Common myeloid progenitor, CD34-positive (primary cell): ENCODE measurements around the gene EGLN3.
"Not testable (repeated sequence)": the region's sequence is repeated elsewhere in the genome, so short reads cannot be mapped to it uniquely, and the experiment has no call there.

Source experiments
- CTCF ChIA-PET: fragments of 350-600 bp; sonication (Branson Sonifier 250); formaldehyde crosslinking; loops from one replicate; lab custom pipeline; 2021; ENCODE audit warnings: antibody characterized with exemption; lab: Charles Lee
- POLR2A ChIA-PET: fragments of 350-600 bp; sonication (Branson Sonifier 250); formaldehyde crosslinking; loops from one replicate; lab custom pipeline; 2021; ENCODE audit warnings: antibody characterized with exemption; lab: Charles Lee
- DNase-seq, 3 donors: peaks; one replicate each; pipeline versions ENCODE4 v3.0.0 to v3.0.0-alpha.2; 2013
- H3K27ac ChIP-seq, 2 experiments: 1 replicate in 1 of 2; 2 replicates in 1 of 2; pipeline ENCODE4 v1.7.0; 2013; ENCODE audit warnings: inconsistent platforms in 2 of 2, low read length in 2 of 2, mild to moderate bottlenecking in 2 of 2, low read depth in 1 of 2, moderate library complexity in 1 of 2; ENCODE audit not compliant: severe bottlenecking in 2 of 2, insufficient read depth in 1 of 2, poor library complexity in 1 of 2
- H3K27me3 ChIP-seq, 5 experiments: replicated peaks in 2 of 5; 1 replicate in 3 of 5; 2 replicates in 2 of 5; pipeline versions ENCODE4 v1.6.1 to v1.7.0; 2013; ENCODE audit warnings: low read length in 4 of 5, mild to moderate bottlenecking in 2 of 5, moderate library complexity in 2 of 5, inconsistent platforms in 1 of 5; ENCODE audit not compliant: insufficient read depth in 5 of 5, control insufficient read depth in 4 of 5
- H3K36me3 ChIP-seq, 4 experiments: 1 replicate in 2 of 4; 2 replicates in 2 of 4; pipeline versions ENCODE4 v1.6.1 to v1.7.0; 2013; ENCODE audit warnings: low read length in 3 of 4, control low read depth in 1 of 4, mild to moderate bottlenecking in 1 of 4; ENCODE audit not compliant: control insufficient read depth in 4 of 4, insufficient read depth in 4 of 4
- H3K4me1 ChIP-seq, 4 experiments: 1 replicate in 3 of 4; 2 replicates in 1 of 4; pipeline versions ENCODE4 v1.6.1 to v1.7.1; 2013; ENCODE audit warnings: low read length in 3 of 4, mild to moderate bottlenecking in 3 of 4, control low read depth in 1 of 4, inconsistent platforms in 1 of 4, moderate library complexity in 1 of 4; ENCODE audit not compliant: control insufficient read depth in 4 of 4, insufficient read depth in 4 of 4; ENCODE audit errors: control extremely low read depth in 1 of 4
- H3K4me3 ChIP-seq, 7 experiments: 1 replicate in 4 of 7; 2 replicates in 3 of 7; pipeline versions ENCODE4 v1.5.1 to v1.7.0; 2013; ENCODE audit warnings: mild to moderate bottlenecking in 7 of 7, low read length in 6 of 7, moderate library complexity in 6 of 7, inconsistent platforms in 2 of 7, low read depth in 2 of 7, control low read depth in 1 of 7; ENCODE audit not compliant: insufficient read depth in 4 of 7, control insufficient read depth in 1 of 7; ENCODE audit errors: extremely low read depth in 1 of 7
- H3K9me3 ChIP-seq, 5 experiments: 1 replicate in 4 of 5; 2 replicates in 1 of 5; pipeline versions ENCODE4 v1.6.1 to v1.7.1; 2013; ENCODE audit warnings: low read length in 4 of 5, mild to moderate bottlenecking in 2 of 5, inconsistent platforms in 1 of 5, low read depth in 1 of 5, moderate library complexity in 1 of 5; ENCODE audit not compliant: control insufficient read depth in 4 of 5, insufficient read depth in 2 of 5; ENCODE audit errors: control extremely low read depth in 1 of 5
- WGBS: methylation state at CpG from one replicate; pipeline ENCODE4 v1.1.5; 2013; ENCODE audit not compliant: insufficient coverage; 5-methylcytosine and 5-hydroxymethylcytosine counted together

The EGLN3 gene

GRCh38 chr14:33963892-33964291 is 13.0 kb upstream of the EGLN3 start:
- CTCF ChIA-PET = no interaction called here
- 99% methylated on average over 5 of the region's 5 CpGs for WGBS
- no peak overlapping the region for H3K27ac ChIP-seq
- no peaks in the 10 kb centered on the region for H3K27me3 ChIP-seq
- no peaks in the 10 kb centered on the region for H3K36me3 ChIP-seq
- H3K9me3 ChIP-seq = no peaks in the 10 kb centered on the region
- POLR2A ChIA-PET = no interaction called here
- peaks cover 5 to 17% (median 13%) of the 10 kb centered on the region in 4 experiments for H3K4me1 ChIP-seq
- DNase-seq = no peak
- no peak overlapping the region for H3K4me3 ChIP-seq

- DNase-seq, H3K4me3 ChIP-seq, H3K36me3 ChIP-seq, H3K9me3 ChIP-seq, H3K27ac ChIP-seq, CTCF ChIA-PET, H3K27me3 ChIP-seq: not testable (repeated sequence)
- 48% methylated on average over 2 of the region's 5 CpGs for WGBS
- POLR2A ChIA-PET = interaction anchor here (0.6 kb wide), 1 partner anchor 10 kb away, joined by 3 read pairs; no protein-coding TSS in a partner anchor
- H3K4me1 ChIP-seq = peaks cover 5 to 23% (median 15%) of the 10 kb centered on the region in 4 experiments
Measured at GRCh38 chr14:33962466-33962865, 11.6 kb upstream of the EGLN3 start.

- 74% methylated on average over 3 of the region's 3 CpGs for WGBS
- Histone ChIP-seq H3K27me3 (no peaks in the 10 kb centered on the region), H3K4me1 (peaks cover 5 to 23% (median 15%) of the 10 kb centered on the region in 4 experiments), H3K36me3 (no peaks in the 10 kb centered on the region), H3K27ac (no peak overlapping the region), H3K4me3 (no peak overlapping the region), H3K9me3 (no peaks in the 10 kb centered on the region)
- ChIA-PET POLR2A (interaction anchor here (0.6 kb wide), 1 partner anchor 10 kb away, joined by 3 read pairs; no protein-coding TSS in a partner anchor), CTCF (interaction anchor here (1.1 kb wide), 1 partner anchor 44 kb away, joined by 3 read pairs; no protein-coding TSS in a partner anchor)
- DNase-seq = no peak
Measured at GRCh38 chr14:33962016-33962415, 11.1 kb upstream of the EGLN3 start.

GRCh38 chr14:33959692-33960151 is 8.8 kb upstream of the EGLN3 start:
- Histone ChIP-seq H3K4me1 (peaks cover 5 to 23% (median 15%) of the 10 kb centered on the region in 4 experiments), H3K36me3 (no peaks in the 10 kb centered on the region), H3K27me3 (no peaks in the 10 kb centered on the region), H3K4me3 (peak overlapping the region in 1 of 7 experiments; percentile 14), H3K27ac (no peak overlapping the region), H3K9me3 (no peaks in the 10 kb centered on the region)
- ChIA-PET POLR2A (interaction anchor here (0.5 to 1.1 kb wide), 3 partner anchors 9 to 233 kb away, joined by 3 read pairs; no protein-coding TSS in a partner anchor), CTCF (interaction anchor here (0.7 to 1.6 kb wide), 6 partner anchors 9 to 138 kb away, joined by 3 to 5 read pairs (median 4); partner anchors contain the start of gene EGLN3)
- peak; percentile 68 to 90 (median 86) for DNase-seq
- WGBS = 28% methylated on average over 4 of the region's 4 CpGs

- WGBS = 65% methylated on average over 6 of the region's 7 CpGs
- ChIA-PET CTCF (interaction anchor here (1.0 to 1.6 kb wide), 6 partner anchors 10 to 75 kb away, joined by 3 to 5 read pairs (median 4); no protein-coding TSS in a partner anchor), POLR2A (no interaction called here)
Measured at GRCh38 chr14:33958605-33959226, 7.8 kb upstream of the EGLN3 start.

GRCh38 chr14:33957993-33958392 is 7.1 kb upstream of the EGLN3 start:
- Histone ChIP-seq H3K27ac (no peak overlapping the region), H3K9me3 (no peaks in the 10 kb centered on the region), H3K36me3 (no peaks in the 10 kb centered on the region), H3K27me3 (no peaks in the 10 kb centered on the region), H3K4me3 (no peak overlapping the region), H3K4me1 (peaks cover 5 to 23% (median 15%) of the 10 kb centered on the region in 4 experiments)
- WGBS = 83% methylated on average over 1 of the region's 3 CpGs
- DNase-seq = no peak
- POLR2A ChIA-PET = interaction anchor here (0.6 kb wide), 1 partner anchor 16 kb away, joined by 5 read pairs; no protein-coding TSS in a partner anchor
- CTCF ChIA-PET = interaction anchor here (1.1 to 1.6 kb wide), 4 partner anchors 28 to 140 kb away, joined by 3 to 4 read pairs (median 4); no protein-coding TSS in a partner anchor

More at GRCh38 chr14:33958605-33959226, 7.8 kb upstream of the EGLN3 start:
- Histone ChIP-seq H3K27ac (no peak overlapping the region), H3K4me1 (peaks cover 5 to 23% (median 15%) of the 10 kb centered on the region in 4 experiments), H3K4me3 (peak overlapping the region in 1 of 7 experiments; percentile 41), H3K9me3 (no peaks in the 10 kb centered on the region), H3K27me3 (no peaks in the 10 kb centered on the region), H3K36me3 (no peaks in the 10 kb centered on the region)
- DNase-seq = peak in 2 of 3 donors; percentile 47 to 56

- H3K9me3 ChIP-seq = no peaks in the 10 kb centered on the region
- CTCF ChIA-PET = interaction anchor here (1.1 kb wide), 1 partner anchor 141 kb away, joined by 3 read pairs; no protein-coding TSS in a partner anchor
- no peaks in the 10 kb centered on the region for H3K27me3 ChIP-seq
- H3K4me1 ChIP-seq = peaks cover 5 to 23% (median 15%) of the 10 kb centered on the region in 4 experiments
- WGBS = 100% methylated on average over 2 of the region's 6 CpGs
- H3K27ac ChIP-seq = no peak overlapping the region
- no peak overlapping the region for H3K4me3 ChIP-seq
- no peak for DNase-seq
- POLR2A ChIA-PET = no interaction called here
- no peaks in the 10 kb centered on the region for H3K36me3 ChIP-seq
Measured at GRCh38 chr14:33957299-33957698, 6.4 kb upstream of the EGLN3 start.
